Lung (tissue), 12 donors: ENCODE results near the gene ENPP4. TPM values are rescaled to one million over a fixed set of nuclear protein-coding genes. Genes with fewer than 3 reads are reported as not detected.

ENCODE experiments used
- ATAC-seq: fragments of 200-7000 bp; cut with Tn5 transposase; one replicate; pipeline ENCODE4 v1.9.1; 2020; ENCODE audit warnings: moderate number of reproducible peaks; ENCODE audit not compliant: insufficient read depth, low FRiP score
- DNase-seq, 3 donors: peaks; one replicate each; pipeline ENCODE4 v3.0.0-alpha.2; 2013 to 2017
- H3K27ac ChIP-seq, 2 donors: one replicate each; pipeline ENCODE4 v1.5.1; 2013; ENCODE audit warnings: mild to moderate bottlenecking in 2 of 2, moderate library complexity in 2 of 2, control low read depth in 1 of 2, inconsistent platforms in 1 of 2, low read depth in 1 of 2, low read length in 1 of 2
- H3K27me3 ChIP-seq, 3 donors: one replicate each; pipeline ENCODE4 v1.5.1; 2013; ENCODE audit warnings: low read length in 2 of 3; ENCODE audit not compliant: control insufficient read depth in 3 of 3, insufficient read depth in 3 of 3
- H3K36me3 ChIP-seq, 4 donors: one replicate each; pipeline ENCODE4 v1.5.1; 2013; ENCODE audit warnings: low read length in 4 of 4, mild to moderate bottlenecking in 1 of 4, moderate library complexity in 1 of 4; ENCODE audit not compliant: control insufficient read depth in 4 of 4, insufficient read depth in 4 of 4
- H3K4me1 ChIP-seq, 5 donors: one replicate each; pipeline ENCODE4 v1.5.1; 2013; ENCODE audit warnings: low read length in 5 of 5, mild to moderate bottlenecking in 2 of 5, moderate library complexity in 1 of 5; ENCODE audit not compliant: control insufficient read depth in 5 of 5, insufficient read depth in 5 of 5
- H3K4me3 ChIP-seq: one replicate; pipeline ENCODE4 v1.5.1; 2013; ENCODE audit warnings: mild to moderate bottlenecking, control low read depth, moderate library complexity
- H3K9ac ChIP-seq, 2 donors: one replicate each; pipeline ENCODE4 v1.5.1; 2013; ENCODE audit warnings: low read length in 2 of 2, control low read depth in 1 of 2; ENCODE audit not compliant: insufficient read depth in 1 of 2
- H3K9me3 ChIP-seq, 4 donors: one replicate each; pipeline ENCODE4 v1.5.1; 2013; ENCODE audit warnings: low read length in 3 of 4, mild to moderate bottlenecking in 1 of 4, moderate library complexity in 1 of 4; ENCODE audit not compliant: control insufficient read depth in 4 of 4, insufficient read depth in 3 of 4
- WGBS, 2 donors: extraction: QIAGEN DNeasy Blood & Tissue Kit; methylation state at CpG; one replicate each; pipeline ENCODE4 v1.1.7; 2013; 5-methylcytosine and 5-hydroxymethylcytosine counted together
- polyA plus RNA-seq, 2 donors: library from polyadenylated mRNA; stranded (reverse); fragments of 200-250 nt; gene quantifications; one replicate each; pipeline ENCODE4 v1.2.1, GENCODE V29; 2013
- total RNA-seq, 2 donors: library from RNA; depleted of rRNA in 1 of 2; stranded (reverse); fragments of >200 nt in 1 of 2; gene quantifications; one replicate each; pipeline ENCODE4 v1.2.1, GENCODE V29; 2014 to 2021
- TF ChIP-seq, protein P1 (sequence below): IDR thresholded peaks from 2 replicates; pipeline ENCODE4 v1.5.1; 2012; ENCODE audit warnings: mild to moderate bottlenecking; ENCODE audit errors: control extremely low read depth, extremely low read depth
- donor health status: control.
- donor health status: control.
- donor health status: Bipolar disorder and iron deficiency.
- donor health status: healthy.
- donor health status: DM: yes; HTN: yes; CAD: no.

ENPP4 gene
- total and polyA plus RNA-seq, 4 donors = 6.8 to 30.5 (median 22.8) TPM

DNA sequence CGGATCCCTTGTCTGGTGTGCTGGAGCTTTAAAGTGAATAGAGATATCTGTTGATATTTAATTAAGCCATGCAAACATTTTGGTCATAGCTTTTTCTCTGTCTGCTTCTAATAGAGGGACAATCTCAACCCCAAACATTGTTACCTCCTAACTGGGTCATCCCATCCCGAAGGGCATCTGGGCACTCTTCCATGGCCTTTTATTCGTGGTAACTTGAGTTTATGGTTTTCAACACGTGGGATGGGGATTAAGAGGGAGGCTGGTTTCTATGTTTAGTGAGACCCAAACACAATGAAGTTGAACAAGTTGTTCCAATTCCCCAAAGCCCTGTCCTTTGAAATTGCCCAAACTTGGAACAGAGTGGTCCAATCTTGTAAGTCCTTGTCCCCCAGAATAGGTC is 42.4 kb downstream of the ENPP4 start:
- WGBS, 2 donors = 90 to 96% methylated on average over 4 of the region's 4 CpGs
- Histone ChIP-seq H3K27me3 (no peaks in the 10 kb centered on the region), H3K36me3 (no peaks in the 10 kb centered on the region), H3K9ac (no peak overlapping the region), H3K9me3 (no peaks in the 10 kb centered on the region), H3K27ac (no peak overlapping the region), H3K4me1 (peaks cover 0 to 11% (median 2%) of the 10 kb centered on the region in 5 donors), H3K4me3 (no peak overlapping the region)
- ATAC-seq (no peak), DNase-seq (no peak)
- TF ChIP-seq, protein P1, sequence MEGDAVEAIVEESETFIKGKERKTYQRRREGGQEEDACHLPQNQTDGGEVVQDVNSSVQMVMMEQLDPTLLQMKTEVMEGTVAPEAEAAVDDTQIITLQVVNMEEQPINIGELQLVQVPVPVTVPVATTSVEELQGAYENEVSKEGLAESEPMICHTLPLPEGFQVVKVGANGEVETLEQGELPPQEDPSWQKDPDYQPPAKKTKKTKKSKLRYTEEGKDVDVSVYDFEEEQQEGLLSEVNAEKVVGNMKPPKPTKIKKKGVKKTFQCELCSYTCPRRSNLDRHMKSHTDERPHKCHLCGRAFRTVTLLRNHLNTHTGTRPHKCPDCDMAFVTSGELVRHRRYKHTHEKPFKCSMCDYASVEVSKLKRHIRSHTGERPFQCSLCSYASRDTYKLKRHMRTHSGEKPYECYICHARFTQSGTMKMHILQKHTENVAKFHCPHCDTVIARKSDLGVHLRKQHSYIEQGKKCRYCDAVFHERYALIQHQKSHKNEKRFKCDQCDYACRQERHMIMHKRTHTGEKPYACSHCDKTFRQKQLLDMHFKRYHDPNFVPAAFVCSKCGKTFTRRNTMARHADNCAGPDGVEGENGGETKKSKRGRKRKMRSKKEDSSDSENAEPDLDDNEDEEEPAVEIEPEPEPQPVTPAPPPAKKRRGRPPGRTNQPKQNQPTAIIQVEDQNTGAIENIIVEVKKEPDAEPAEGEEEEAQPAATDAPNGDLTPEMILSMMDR = no peak

DNA sequence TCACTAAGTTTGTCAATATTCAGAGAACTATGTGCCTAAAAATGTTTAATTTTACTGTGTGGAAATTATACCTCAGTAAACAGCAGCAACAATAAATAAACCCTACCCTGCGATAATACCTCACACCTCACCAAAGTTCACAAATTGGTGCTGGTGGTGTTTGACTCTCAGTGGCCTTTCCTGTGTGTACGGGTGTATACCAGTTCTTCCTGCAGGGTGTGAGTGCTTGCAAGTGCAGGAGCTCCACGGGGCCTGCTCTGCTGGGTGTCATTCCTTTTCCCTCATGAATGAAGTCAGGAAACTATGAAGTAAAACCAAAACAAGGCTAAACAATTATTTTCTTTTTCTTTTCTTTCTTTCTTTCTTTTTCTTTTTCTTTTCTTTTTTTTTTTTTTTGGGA is 45.1 kb downstream of the ENPP4 start:
- Histone ChIP-seq H3K9me3 (no peaks in the 10 kb centered on the region), H3K36me3 (no peaks in the 10 kb centered on the region), H3K9ac (no peak overlapping the region), H3K4me3 (no peak overlapping the region), H3K27me3 (no peaks in the 10 kb centered on the region), H3K27ac (no peak overlapping the region), H3K4me1 (peaks cover 0 to 8% (median 2%) of the 10 kb centered on the region in 5 donors)
- no peak for ATAC-seq
- 72 to 80% methylated on average over 3 of the region's 3 CpGs for WGBS, 2 donors
- DNase-seq = no peak
- TF ChIP-seq, protein P1 = no peak

DNA sequence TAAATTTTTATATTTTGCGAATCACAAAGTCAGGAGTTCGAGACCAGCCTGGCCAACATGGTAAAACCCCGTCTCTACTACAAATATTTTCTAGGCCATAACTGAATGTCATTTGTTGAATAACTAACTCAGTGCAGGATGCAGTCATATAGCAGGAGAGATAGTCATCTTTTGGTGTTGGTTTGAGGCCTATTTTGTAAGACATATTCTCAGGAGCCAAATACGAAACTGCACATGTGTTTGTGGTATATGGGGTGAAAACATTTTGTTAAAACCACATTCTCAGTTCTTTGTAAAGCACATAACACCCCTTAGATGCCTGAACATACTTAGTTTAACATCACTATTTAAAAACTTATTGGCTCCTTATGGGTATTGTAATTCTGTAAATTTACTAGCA is 45.7 kb downstream of the ENPP4 start:
- TF ChIP-seq, protein P1 = no peak
- Histone ChIP-seq H3K27me3 (no peaks in the 10 kb centered on the region), H3K4me1 (peaks cover 0 to 3% (median 0%) of the 10 kb centered on the region in 5 donors), H3K36me3 (no peaks in the 10 kb centered on the region), H3K27ac (no peak overlapping the region), H3K9me3 (no peaks in the 10 kb centered on the region), H3K9ac (no peak overlapping the region), H3K4me3 (no peak overlapping the region)
- DNase-seq (no peak), ATAC-seq (no peak)
- WGBS, 2 donors = 84 to 87% methylated on average over 4 of the region's 4 CpGs

DNA sequence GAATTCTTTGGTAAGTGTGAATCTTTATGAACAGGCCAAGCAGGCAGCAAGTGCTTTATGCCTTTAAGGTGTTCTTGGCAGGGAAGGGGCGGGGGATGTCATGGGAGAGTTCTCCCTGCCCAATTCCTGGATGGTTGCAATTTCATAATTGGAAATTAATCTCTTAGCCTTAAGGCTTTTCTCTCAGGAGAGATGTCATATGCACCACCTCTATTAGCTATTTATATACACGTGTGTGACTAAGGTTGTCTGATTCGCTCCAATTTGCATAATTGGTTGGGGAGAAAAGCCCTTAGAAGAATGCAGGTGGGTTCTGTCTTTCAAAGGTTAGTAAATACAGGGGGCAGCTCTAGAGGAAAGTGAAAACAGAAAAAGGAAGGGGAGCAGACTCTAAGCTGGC is 46.2 kb downstream of the ENPP4 start:
- TF ChIP-seq, protein P1 = no peak
- DNase-seq (no peak), ATAC-seq (no peak)
- Histone ChIP-seq H3K4me3 (no peak overlapping the region), H3K9me3 (no peaks in the 10 kb centered on the region), H3K9ac (no peak overlapping the region), H3K36me3 (no peaks in the 10 kb centered on the region), H3K27me3 (no peaks in the 10 kb centered on the region), H3K27ac (no peak overlapping the region), H3K4me1 (peaks cover 0 to 1% (median 0%) of the 10 kb centered on the region in 5 donors)
- 73 to 86% methylated on average over 3 of the region's 3 CpGs for WGBS, 2 donors
